ENCODE measurements around the gene PLBD2. TPM values are rescaled to one million over a fixed set of nuclear protein-coding genes. Genes with fewer than 3 reads are reported as not detected.

PLBD2 gene
- total and polyA plus RNA-seq, 8 donors, result 2.7 to 32.4 (median 8.2) TPM

DNA sequence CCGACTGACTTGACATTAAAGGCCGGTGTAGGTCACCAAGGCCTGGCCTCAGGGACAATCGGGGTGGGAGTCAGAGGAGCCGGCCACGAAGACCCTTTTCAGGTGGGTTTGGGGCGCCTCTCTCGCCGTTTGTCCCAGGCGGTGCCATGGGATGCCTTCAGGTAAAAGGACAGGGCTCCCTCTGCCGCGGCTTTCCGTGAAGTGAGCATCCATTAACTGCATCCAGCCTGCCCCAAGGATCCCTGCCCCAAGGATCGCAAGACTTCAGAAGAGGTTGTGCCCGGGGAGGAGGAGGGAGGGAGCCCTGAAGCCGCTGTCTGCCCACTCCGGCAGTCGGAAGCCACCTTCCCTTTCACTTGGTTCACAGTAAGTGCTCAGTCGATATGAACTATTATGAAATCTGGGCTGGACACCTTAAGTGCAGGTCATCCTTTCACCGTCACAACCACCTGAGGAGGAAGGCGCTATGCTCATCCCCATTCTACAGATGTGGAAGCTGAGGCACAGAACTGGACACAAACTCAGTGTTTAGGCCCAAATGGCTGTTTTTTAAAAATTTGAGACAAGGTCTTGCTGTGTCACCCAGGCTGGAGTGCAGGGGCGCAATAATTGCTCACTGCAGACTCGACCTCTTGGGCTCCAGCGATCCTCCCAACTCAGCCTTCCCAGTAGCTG is 44.3 kb downstream of the PLBD2 start:
- Histone ChIP-seq H3K27ac (no peak overlapping the region), H3K27me3 (peaks cover 0 to 50% (median 8%) of the 10 kb centered on the region in 3 donors), H3K4me1 (peaks cover 0 to 10% (median 10%) of the 10 kb centered on the region in 4 donors), H3K9me3 (no peaks in the 10 kb centered on the region), H3K4me3 (no peak overlapping the region), H3K36me3 (no peaks in the 10 kb centered on the region)
- DNase-seq, result no peak
- WGBS, 5 donors, result 88 to 93% (median 91%) methylated on average over 20 to 23 of the region's 23 CpGs
- TF ChIP-seq EP300 (IDR thresholded peaks at IDR 0.05) (no peak), POLR2A (IDR thresholded peaks at IDR 0.05) (no peak), POLR2AphosphoS5 (IDR thresholded peaks at IDR 0.05) (no peak)
- TF ChIP-seq, protein P1, sequence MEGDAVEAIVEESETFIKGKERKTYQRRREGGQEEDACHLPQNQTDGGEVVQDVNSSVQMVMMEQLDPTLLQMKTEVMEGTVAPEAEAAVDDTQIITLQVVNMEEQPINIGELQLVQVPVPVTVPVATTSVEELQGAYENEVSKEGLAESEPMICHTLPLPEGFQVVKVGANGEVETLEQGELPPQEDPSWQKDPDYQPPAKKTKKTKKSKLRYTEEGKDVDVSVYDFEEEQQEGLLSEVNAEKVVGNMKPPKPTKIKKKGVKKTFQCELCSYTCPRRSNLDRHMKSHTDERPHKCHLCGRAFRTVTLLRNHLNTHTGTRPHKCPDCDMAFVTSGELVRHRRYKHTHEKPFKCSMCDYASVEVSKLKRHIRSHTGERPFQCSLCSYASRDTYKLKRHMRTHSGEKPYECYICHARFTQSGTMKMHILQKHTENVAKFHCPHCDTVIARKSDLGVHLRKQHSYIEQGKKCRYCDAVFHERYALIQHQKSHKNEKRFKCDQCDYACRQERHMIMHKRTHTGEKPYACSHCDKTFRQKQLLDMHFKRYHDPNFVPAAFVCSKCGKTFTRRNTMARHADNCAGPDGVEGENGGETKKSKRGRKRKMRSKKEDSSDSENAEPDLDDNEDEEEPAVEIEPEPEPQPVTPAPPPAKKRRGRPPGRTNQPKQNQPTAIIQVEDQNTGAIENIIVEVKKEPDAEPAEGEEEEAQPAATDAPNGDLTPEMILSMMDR (IDR thresholded peaks at IDR 0.05), result no peak
- intact Hi-C loops (cut with DNase I; ENCODE audit: low total_unique reads), result no loop called here

DNA sequence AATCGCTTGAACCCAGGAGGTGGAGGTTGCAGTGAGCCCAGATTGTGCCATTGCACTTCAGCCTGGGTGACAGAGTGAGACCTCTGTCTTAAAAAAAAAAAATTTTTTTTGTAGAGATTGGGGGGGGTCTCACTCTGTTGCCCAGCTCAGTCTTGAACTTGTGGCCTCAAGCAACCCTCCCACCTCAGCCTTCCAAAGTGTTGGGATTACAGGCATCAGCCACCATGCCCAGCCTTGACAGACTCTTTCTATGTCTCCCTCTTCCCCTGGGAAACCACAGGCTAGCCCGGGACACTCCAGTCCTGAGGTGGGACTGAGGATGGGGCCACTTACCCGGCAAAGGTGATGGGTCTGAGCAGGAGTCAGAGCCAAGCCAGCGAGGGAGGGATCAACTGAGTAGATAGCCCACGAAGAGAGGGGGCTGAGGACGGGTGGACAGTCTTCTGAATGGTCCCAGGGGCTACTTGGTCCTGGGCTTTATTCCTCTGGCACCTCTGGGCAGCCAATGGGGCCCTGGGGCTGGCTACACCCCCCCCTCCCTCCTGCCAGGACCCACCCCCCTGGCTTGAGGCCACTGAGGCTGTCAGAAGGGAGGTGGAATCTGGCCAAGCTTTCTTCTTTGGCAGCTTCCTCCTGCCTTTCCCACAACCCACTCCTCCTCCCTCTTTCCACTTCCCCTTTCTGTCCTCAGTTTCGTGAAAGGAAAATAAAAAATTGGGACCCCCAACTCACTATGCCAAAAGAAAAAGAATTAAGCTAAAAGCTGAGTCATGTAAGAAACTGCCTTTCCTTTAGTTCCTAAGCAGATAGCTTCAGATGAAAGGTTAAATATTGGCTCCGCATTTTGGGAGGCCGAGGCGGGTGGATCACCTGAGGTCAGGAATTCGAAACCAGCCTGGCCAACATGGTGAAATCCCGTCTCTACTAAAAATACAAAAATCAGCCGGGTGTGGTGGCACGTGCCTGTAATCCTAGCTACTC is 45.3 kb downstream of the PLBD2 start, which contains the start of gene SDS:
SDS (minus strand) TSS at position 453 of the 981 bp plus-strand sequence. CDS start 4,179 bp downstream, outside the sequence.
- Histone ChIP-seq H3K27ac (peak within 1 kb of the TSS in 1 of 5 donors; percentile 8), H3K27me3 (peaks cover 0 to 42% (median 2%) of the 10 kb centered on the region in 3 donors), H3K9me3 (no peaks in the 10 kb centered on the region), H3K4me3 (no peak within 1 kb of the TSS), H3K4me1 (peaks cover 0 to 10% (median 10%) of the 10 kb centered on the region in 4 donors), H3K36me3 (no peaks in the 10 kb centered on the region)
- peak; percentile 31 to 81 for DNase-seq
- intact Hi-C loops (cut with DNase I; ENCODE audit: low total_unique reads), result no loop called here
- no peak for TF ChIP-seq EP300 (IDR thresholded peaks at IDR 0.05)
- TF ChIP-seq, protein P1 (IDR thresholded peaks at IDR 0.05), result no peak
- TF ChIP-seq POLR2AphosphoS5 (IDR thresholded peaks at IDR 0.05), result no peak
- TF ChIP-seq POLR2A (IDR thresholded peaks at IDR 0.05), result no peak
- WGBS, 5 donors, result 23 to 35% (median 28%) methylated on average over 13 to 14 of the region's 14 CpGs

DNA sequence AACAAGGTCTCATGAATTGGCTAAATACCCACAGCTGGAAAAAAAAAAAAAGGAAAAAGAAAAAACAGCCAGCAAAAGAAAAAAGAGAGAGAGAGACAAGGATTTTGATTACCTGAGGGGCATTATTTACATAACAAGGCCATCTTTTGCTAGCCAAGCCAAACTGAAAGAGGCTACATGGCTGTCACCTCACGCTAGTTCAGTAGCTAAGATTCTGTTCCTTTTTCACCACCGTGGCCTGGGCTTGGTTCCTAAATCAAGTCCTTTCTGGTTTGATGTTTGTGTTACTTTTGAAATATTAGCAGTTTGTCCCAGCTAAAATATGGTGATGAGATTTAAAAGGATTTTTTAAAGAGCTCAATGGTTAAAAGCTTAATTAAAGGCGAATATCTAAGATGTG is 47.3 kb downstream of the PLBD2 start:
- no peak overlapping the region for H3K27ac ChIP-seq
- TF ChIP-seq, protein P1 (IDR thresholded peaks at IDR 0.05), result no peak
- TF ChIP-seq EP300 (IDR thresholded peaks at IDR 0.05), result no peak
- 70 to 84% (median 75%) methylated on average over 3 of the region's 3 CpGs for WGBS, 5 donors
- no peak overlapping the region for H3K4me3 ChIP-seq
- H3K27me3 ChIP-seq, result peaks cover 0 to 34% (median 0%) of the 10 kb centered on the region in 3 donors
- no peak for DNase-seq
- no peaks in the 10 kb centered on the region for H3K9me3 ChIP-seq
- H3K4me1 ChIP-seq, result peaks cover 0 to 10% (median 10%) of the 10 kb centered on the region in 4 donors
- H3K36me3 ChIP-seq, result no peaks in the 10 kb centered on the region
- intact Hi-C loops (cut with DNase I; ENCODE audit: low total_unique reads), result no loop called here

DNA sequence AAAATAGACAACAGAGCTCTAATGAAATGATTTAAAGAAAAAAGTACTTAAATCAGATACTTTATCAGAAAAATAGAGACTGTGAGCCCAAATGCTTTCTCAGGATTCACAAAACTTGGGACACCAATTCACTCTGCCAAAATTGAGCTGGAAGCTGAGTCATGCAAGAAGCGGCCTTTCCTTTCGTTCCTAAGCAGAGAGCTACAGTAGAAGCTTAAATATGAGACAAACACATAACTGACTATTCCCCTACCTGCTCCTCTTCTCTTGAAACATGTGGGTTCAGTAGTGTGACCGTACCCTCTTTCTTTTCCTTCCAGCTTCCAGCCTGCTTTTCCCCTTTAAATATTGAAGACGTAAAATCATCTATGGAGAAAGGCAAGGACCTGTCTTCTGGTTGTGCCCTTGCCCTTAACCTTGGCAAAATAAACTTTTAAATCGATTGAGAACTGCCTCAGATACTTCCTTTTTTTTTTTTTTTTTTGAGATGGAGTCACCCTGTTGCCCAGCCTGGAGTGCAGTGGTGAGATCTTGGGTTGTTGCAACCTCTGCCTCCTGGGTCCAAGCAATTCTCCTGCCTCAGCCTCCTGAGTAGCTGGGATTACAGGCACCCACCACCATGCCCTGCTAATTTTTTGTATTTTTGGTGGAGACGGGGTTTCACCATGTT is 49.7 kb downstream of the PLBD2 start:
- no peak overlapping the region for H3K27ac ChIP-seq
- H3K4me1 ChIP-seq, result peaks cover 0 to 10% (median 10%) of the 10 kb centered on the region in 4 donors
- intact Hi-C loops (cut with DNase I; ENCODE audit: low total_unique reads), result no loop called here
- 60 to 77% (median 74%) methylated on average over 6 of the region's 6 CpGs for WGBS, 5 donors
- no peak for DNase-seq
- no peaks in the 10 kb centered on the region for H3K36me3 ChIP-seq
- peaks cover 0 to 23% (median 0%) of the 10 kb centered on the region in 3 donors for H3K27me3 ChIP-seq
- no peaks in the 10 kb centered on the region for H3K9me3 ChIP-seq
- no peak overlapping the region for H3K4me3 ChIP-seq
- TF ChIP-seq POLR2AphosphoS5 (IDR thresholded peaks at IDR 0.05) (no peak), POLR2A (IDR thresholded peaks at IDR 0.05) (no peak), EP300 (IDR thresholded peaks at IDR 0.05) (no peak)
- TF ChIP-seq, protein P1 (IDR thresholded peaks at IDR 0.05), result no peak
